OCI-LY1 (cell line): ENCODE data around the gene ZNF608.

ENCODE experiments used
- H2AFZ ChIP-seq: fragments of 200-600 bp; sonication (generic), shearing (Covaris generic); 2 replicates; pipeline ENCODE4 v1.6.0; 2014; ENCODE audit warnings: antibody characterized with exemption, mild to moderate bottlenecking, low read length
- H3F3A ChIP-seq: fragments of 200-600 bp; sonication (generic), shearing (Covaris generic); 2 replicates; pipeline ENCODE4 v1.6.0; 2014; ENCODE audit warnings: mild to moderate bottlenecking, antibody characterized with exemption, low read length, moderate library complexity; ENCODE audit not compliant: insufficient read depth
- H3K27ac ChIP-seq: fragments of 200-600 bp; sonication (generic); 2 replicates; pipeline ENCODE4 v1.5.1; 2014; ENCODE audit warnings: low read length, mixed run types, mild to moderate bottlenecking, low read depth; ENCODE audit not compliant: poor library complexity, severe bottlenecking
- H3K27me3 ChIP-seq: fragments of 200-600 bp; sonication (generic); 2 replicates; pipeline ENCODE4 v1.6.0; 2014; ENCODE audit warnings: antibody characterized with exemption, mild to moderate bottlenecking, low read length, moderate library complexity; ENCODE audit not compliant: insufficient read depth
- H3K36me3 ChIP-seq: fragments of 200-600 bp; sonication (generic); 2 replicates; pipeline ENCODE4 v1.6.1; 2014; ENCODE audit warnings: mild to moderate bottlenecking, antibody characterized with exemption, low read length, moderate library complexity, mixed read lengths; ENCODE audit not compliant: insufficient read depth
- H3K4me1 ChIP-seq: fragments of 200-600 bp; sonication (generic); 2 replicates; pipeline ENCODE4 v1.5.1; 2014; ENCODE audit warnings: mild to moderate bottlenecking, low read length, moderate library complexity; ENCODE audit not compliant: insufficient read depth, severe bottlenecking
- H3K4me2 ChIP-seq: fragments of 200-600 bp; sonication (generic), shearing (Covaris generic); 2 replicates; pipeline ENCODE4 v1.6.1; 2014; ENCODE audit warnings: low read length
- H3K4me3 ChIP-seq: fragments of 200-600 bp; sonication (generic); 2 replicates; pipeline ENCODE4 v1.5.1; 2014; ENCODE audit warnings: low read length, low read depth, mild to moderate bottlenecking, mixed read lengths; ENCODE audit not compliant: poor library complexity, severe bottlenecking
- H3K79me2 ChIP-seq: fragments of 200-600 bp; shearing (Covaris generic); 2 replicates; pipeline ENCODE4 v1.6.1; 2016; ENCODE audit warnings: mixed run types, low read length, mixed read lengths; ENCODE audit not compliant: insufficient read depth
- H3K9ac ChIP-seq: fragments of 200-600 bp; sonication (generic), shearing (Covaris generic); 2 replicates; pipeline ENCODE4 v1.6.1; 2014; ENCODE audit warnings: mild to moderate bottlenecking, low read length, mixed read lengths
- H3K9me2 ChIP-seq: fragments of 200-600 bp; sonication (generic), shearing (Covaris generic); 2 replicates; pipeline ENCODE4 v1.6.1; 2014; ENCODE audit warnings: low read depth, mild to moderate bottlenecking, low read length, mixed read lengths
- H3K9me3 ChIP-seq: fragments of 200-600 bp; shearing (Covaris generic); 2 replicates; pipeline ENCODE4 v1.6.1; 2014; ENCODE audit warnings: low read length, mixed read lengths
- H4K20me1 ChIP-seq: fragments of 200-600 bp; sonication (generic), shearing (Covaris generic); 2 replicates; pipeline ENCODE4 v1.6.0; 2016; ENCODE audit warnings: mild to moderate bottlenecking, low read length; ENCODE audit not compliant: insufficient read depth
- CTCF ChIP-seq: fragments of 200-600 bp; sonication (generic), shearing (Covaris generic); IDR thresholded peaks from 2 replicates; pipeline ENCODE4 v1.5.1; 2017; ENCODE audit warnings: mild to moderate bottlenecking, antibody characterized with exemption, low read length, moderate library complexity, mixed read lengths
- EZH2 ChIP-seq: fragments of 200-600 bp; sonication (generic), shearing (Covaris generic); IDR thresholded peaks from 2 replicates; pipeline ENCODE4 v1.8.0; 2017; ENCODE audit warnings: borderline replicate concordance, mixed run types, mild to moderate bottlenecking, antibody characterized with exemption, low read length, moderate library complexity, mixed read lengths

The ZNF608 gene

GRCh38 chr5:124783285-124783684 lies 36.8 kb upstream of the ZNF608 start:
- H4K20me1 ChIP-seq, result no peaks in the 10 kb centered on the region
- H3K4me2 ChIP-seq, result no peak overlapping the region
- no peak overlapping the region for H3K9ac ChIP-seq
- 0 out of 2 replicates have a peak, but pooled peaks cover 3% of the 10 kb centered on the region for H3K9me3 ChIP-seq
- H3K9me2 ChIP-seq, result no peaks in the 10 kb centered on the region
- H3F3A ChIP-seq, result no peaks in the 10 kb centered on the region
- TF ChIP-seq CTCF, result no peak
- TF ChIP-seq EZH2, result no peak
- H3K36me3 ChIP-seq, result no peaks in the 10 kb centered on the region
- H3K4me3 ChIP-seq, result no peak overlapping the region
- no peaks in the 10 kb centered on the region for H3K27me3 ChIP-seq
- H3K4me1 ChIP-seq, result no peaks in the 10 kb centered on the region
- H3K27ac ChIP-seq, result no peak overlapping the region
- no peaks in the 10 kb centered on the region for H3K79me2 ChIP-seq
- no peak overlapping the region for H2AFZ ChIP-seq

DNA sequence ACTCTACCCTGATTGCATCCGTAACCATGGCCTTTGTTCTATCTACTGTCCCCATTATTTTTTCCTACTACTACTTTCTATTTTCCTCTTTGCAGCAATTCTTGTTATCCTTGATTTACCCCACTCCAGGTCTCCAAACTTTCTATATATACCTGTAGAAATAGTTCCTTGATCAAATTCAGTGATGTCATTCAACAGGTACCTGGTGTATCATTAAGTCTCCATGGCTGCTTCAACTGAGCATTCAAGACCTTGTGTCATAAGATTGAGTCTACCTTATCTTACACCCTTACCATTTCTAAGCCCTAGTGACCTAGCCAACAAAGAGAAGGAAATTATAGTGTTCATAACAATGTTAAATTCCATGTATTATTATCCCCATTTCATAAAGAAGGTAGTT lies 35.8 kb upstream of the ZNF608 start:
- H3K79me2 ChIP-seq, result no peaks in the 10 kb centered on the region
- TF ChIP-seq CTCF, result no peak
- no peak for TF ChIP-seq EZH2

DNA sequence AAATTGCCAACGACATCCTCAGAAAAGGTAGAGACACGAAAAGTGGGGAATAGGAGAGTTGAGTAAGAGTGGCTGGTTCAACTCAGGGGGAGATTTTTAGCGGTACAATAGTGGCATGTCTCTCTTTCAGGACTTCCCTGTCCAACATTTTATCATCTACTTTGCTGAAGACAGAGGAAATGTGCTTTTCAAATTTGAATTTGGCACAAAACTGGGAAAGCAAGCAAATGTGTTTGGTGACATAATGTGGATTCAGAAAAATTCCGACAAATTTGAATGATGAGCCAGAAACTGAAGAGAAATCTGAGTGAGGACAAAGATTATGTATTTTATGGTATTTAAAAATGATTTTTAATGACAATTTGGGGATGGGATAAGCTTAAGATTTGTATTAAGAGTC lies 33.6 kb upstream of the ZNF608 start:
- Histone ChIP-seq H3K36me3 (no peaks in the 10 kb centered on the region), H3K9me2 (no peaks in the 10 kb centered on the region), H3K79me2 (no peaks in the 10 kb centered on the region), H3K27me3 (no peaks in the 10 kb centered on the region), H3K27ac (no peak overlapping the region), H2AFZ (no peak overlapping the region), H3F3A (no peaks in the 10 kb centered on the region), H4K20me1 (no peaks in the 10 kb centered on the region), H3K9me3 (0 out of 2 replicates have a peak, but pooled peaks cover 3% of the 10 kb centered on the region), H3K4me2 (no peak overlapping the region), H3K4me3 (no peak overlapping the region), H3K4me1 (no peaks in the 10 kb centered on the region), H3K9ac (no peak overlapping the region)
- TF ChIP-seq CTCF (no peak), EZH2 (no peak)

More for the DNA sequence above, 35.8 kb upstream of the ZNF608 start:
- Histone ChIP-seq H4K20me1 (no peaks in the 10 kb centered on the region), H3K9me3 (0 out of 2 replicates have a peak, but pooled peaks cover 3% of the 10 kb centered on the region), H3K27me3 (no peaks in the 10 kb centered on the region), H3K9me2 (no peaks in the 10 kb centered on the region), H3K27ac (no peak overlapping the region), H3K4me1 (no peaks in the 10 kb centered on the region), H3F3A (no peaks in the 10 kb centered on the region), H3K36me3 (no peaks in the 10 kb centered on the region), H3K4me2 (no peak overlapping the region), H2AFZ (no peak overlapping the region), H3K4me3 (no peak overlapping the region), H3K9ac (no peak overlapping the region)
